Mesendoderm (in vitro differentiated cells): ENCODE results near the gene NOL7.

Source experiments
- DNase-seq: peaks from one replicate; pipeline ENCODE4 v3.0.0; 2013
- H2AK5ac ChIP-seq: 2 replicates; pipeline ENCODE4 v1.6.1; 2013; ENCODE audit warnings: low read length, inconsistent platforms
- H2BK120ac ChIP-seq: 2 replicates; pipeline ENCODE4 v1.6.1; 2013; ENCODE audit warnings: low read depth, mild to moderate bottlenecking, low read length, moderate library complexity, mixed read lengths
- H2BK15ac ChIP-seq: replicated peaks from 2 replicates; pipeline ENCODE4 v1.6.1; 2013; ENCODE audit warnings: low read depth, mild to moderate bottlenecking, moderate library complexity
- H2BK5ac ChIP-seq: 2 replicates; pipeline ENCODE4 v1.6.1; 2013; ENCODE audit warnings: low read length, inconsistent platforms
- H3K18ac ChIP-seq: 2 replicates; pipeline ENCODE4 v1.6.1; 2013; ENCODE audit warnings: mild to moderate bottlenecking, low read length, mixed read lengths
- H3K23ac ChIP-seq: one replicate; pipeline ENCODE4 v1.6.1; 2013; ENCODE audit warnings: low read length
- H3K27ac ChIP-seq: 2 replicates; pipeline ENCODE4 v1.5.1; 2013; ENCODE audit warnings: low read depth, mild to moderate bottlenecking, inconsistent platforms, low read length, moderate library complexity
- H3K27me3 ChIP-seq: 2 replicates; pipeline ENCODE4 v1.6.1; 2013; ENCODE audit warnings: low read length, control low read depth, mild to moderate bottlenecking, inconsistent platforms; ENCODE audit not compliant: insufficient read depth, poor library complexity
- H3K36me3 ChIP-seq: 2 replicates; pipeline ENCODE4 v1.6.1; 2013; ENCODE audit warnings: low read length, inconsistent platforms; ENCODE audit not compliant: control insufficient read depth, insufficient read depth
- H3K4ac ChIP-seq: one replicate; pipeline ENCODE4 v1.6.1; 2013; ENCODE audit warnings: low read depth, mild to moderate bottlenecking, low read length, moderate library complexity
- H3K4me1 ChIP-seq: 2 replicates; pipeline ENCODE4 v1.6.1; 2013; ENCODE audit warnings: low read depth, low read length, inconsistent platforms; ENCODE audit not compliant: control insufficient read depth
- H3K4me2 ChIP-seq: 2 replicates; pipeline ENCODE4 v1.6.1; 2013; ENCODE audit warnings: low read length
- H3K4me3 ChIP-seq: 2 replicates; pipeline ENCODE4 v1.5.1; 2013; ENCODE audit warnings: mild to moderate bottlenecking, low read length
- H3K56ac ChIP-seq: one replicate; pipeline ENCODE4 v1.6.1; 2013; ENCODE audit warnings: low read length
- H3K79me1 ChIP-seq: 2 replicates; pipeline ENCODE4 v1.6.1; 2013; ENCODE audit warnings: low read length, inconsistent platforms
- H3K79me2 ChIP-seq: 2 replicates; pipeline ENCODE4 v1.6.1; 2013; ENCODE audit warnings: mild to moderate bottlenecking, low read length; ENCODE audit not compliant: control insufficient read depth, insufficient read depth
- H3K9ac ChIP-seq: 2 replicates; pipeline ENCODE4 v1.6.1; 2013; ENCODE audit warnings: low read length, inconsistent platforms
- H4K5ac ChIP-seq: one replicate; pipeline ENCODE4 v1.6.1; 2013; ENCODE audit warnings: low read length
- H4K8ac ChIP-seq: one replicate; pipeline ENCODE4 v1.6.1; 2013; ENCODE audit warnings: low read depth, mild to moderate bottlenecking, control low read depth, low read length, moderate library complexity
- WGBS: extraction: QIAGEN DNeasy Blood & Tissue Kit; methylation state at CpG from one replicate; pipeline ENCODE4 v1.1.7; 2013; ENCODE audit warnings: low lambda C conversion rate, missing lambda C conversion rate; ENCODE audit not compliant: insufficient coverage; ENCODE audit errors: extremely low coverage; 5-methylcytosine and 5-hydroxymethylcytosine counted together

The NOL7 gene

GRCh38 chr6:13629459-13630116, 14.5 kb downstream of the NOL7 start:
- Histone ChIP-seq H3K18ac (no peak overlapping the region), H2BK5ac (no peak overlapping the region)
- no CpG with 5 or more reads among the region's 4 CpGs for WGBS

GRCh38 chr6:13630499-13630898, 15.4 kb downstream of the NOL7 start:
- WGBS, result no CpG with 5 or more reads among the region's 1 CpG
- H3K23ac ChIP-seq, result no peak overlapping the region
- no peaks in the 10 kb centered on the region for H3K27me3 ChIP-seq
- H2AK5ac ChIP-seq, result no peak overlapping the region
- no peaks in the 10 kb centered on the region for H3K36me3 ChIP-seq
- no peak overlapping the region for H2BK5ac ChIP-seq
- H4K8ac ChIP-seq, result no peak overlapping the region
- H3K79me2 ChIP-seq, result no peaks in the 10 kb centered on the region
- no peak overlapping the region for H3K4me2 ChIP-seq
- H3K79me1 ChIP-seq, result no peaks in the 10 kb centered on the region
- no peak overlapping the region for H3K18ac ChIP-seq
- H3K4ac ChIP-seq, result no peak overlapping the region
- no peak overlapping the region for H3K9ac ChIP-seq
- H3K4me3 ChIP-seq, result no peak overlapping the region
- H3K56ac ChIP-seq, result no peak overlapping the region
- no peak for DNase-seq
- H2BK15ac ChIP-seq, result no peak overlapping the region
- H3K4me1 ChIP-seq, result no peaks in the 10 kb centered on the region
- no peak overlapping the region for H3K27ac ChIP-seq
- no peak overlapping the region for H4K5ac ChIP-seq
- no peak overlapping the region for H2BK120ac ChIP-seq

More at GRCh38 chr6:13629459-13630116, 14.5 kb downstream of the NOL7 start:
- no peaks in the 10 kb centered on the region for H3K4me1 ChIP-seq
- no peak overlapping the region for H3K27ac ChIP-seq
- no peak overlapping the region for H3K56ac ChIP-seq
- H4K8ac ChIP-seq, result no peak overlapping the region
- H3K4me2 ChIP-seq, result no peak overlapping the region
- no peak overlapping the region for H2BK15ac ChIP-seq
- no peaks in the 10 kb centered on the region for H3K36me3 ChIP-seq
- H2BK120ac ChIP-seq, result no peak overlapping the region
- no peak overlapping the region for H3K23ac ChIP-seq
- no peaks in the 10 kb centered on the region for H3K79me1 ChIP-seq
- H3K4me3 ChIP-seq, result no peak overlapping the region
- H3K4ac ChIP-seq, result no peak overlapping the region
- no peak overlapping the region for H4K5ac ChIP-seq
- no peak overlapping the region for H2AK5ac ChIP-seq
- H3K9ac ChIP-seq, result no peak overlapping the region
- H3K27me3 ChIP-seq, result no peaks in the 10 kb centered on the region
- no peak for DNase-seq
- H3K79me2 ChIP-seq, result no peaks in the 10 kb centered on the region

- Histone ChIP-seq H3K9ac (no peak overlapping the region), H3K4ac (no peak overlapping the region), H3K56ac (no peak overlapping the region), H3K27ac (no peak overlapping the region), H3K79me1 (no peaks in the 10 kb centered on the region), H3K18ac (no peak overlapping the region), H3K36me3 (no peaks in the 10 kb centered on the region), H3K27me3 (no peaks in the 10 kb centered on the region), H2AK5ac (no peak overlapping the region), H4K8ac (no peak overlapping the region), H3K4me2 (no peak overlapping the region), H2BK5ac (no peak overlapping the region), H3K4me1 (no peaks in the 10 kb centered on the region), H3K79me2 (no peaks in the 10 kb centered on the region), H3K4me3 (no peak overlapping the region), H4K5ac (no peak overlapping the region), H3K23ac (no peak overlapping the region), H2BK120ac (no peak overlapping the region), H2BK15ac (no peak overlapping the region)
- DNase-seq, result no peak
- no CpG with 5 or more reads among the region's 2 CpGs for WGBS
Observed at GRCh38 chr6:13633343-13633742, 18.2 kb downstream of the NOL7 start.

GRCh38 chr6:13635948-13636658, 21.0 kb downstream of the NOL7 start:
- Histone ChIP-seq H2BK5ac (no peak overlapping the region), H3K4me2 (no peak overlapping the region), H3K27ac (no peak overlapping the region), H3K4me3 (no peak overlapping the region), H3K27me3 (no peaks in the 10 kb centered on the region), H4K5ac (no peak overlapping the region), H3K56ac (no peak overlapping the region), H3K9ac (no peak overlapping the region), H3K36me3 (no peaks in the 10 kb centered on the region), H4K8ac (no peak overlapping the region), H2BK15ac (no peak overlapping the region), H3K4ac (no peak overlapping the region), H2BK120ac (no peak overlapping the region), H2AK5ac (no peak overlapping the region), H3K4me1 (no peaks in the 10 kb centered on the region), H3K23ac (no peak overlapping the region), H3K79me1 (no peaks in the 10 kb centered on the region), H3K18ac (no peak overlapping the region), H3K79me2 (no peaks in the 10 kb centered on the region)
- WGBS, result no CpG with 5 or more reads among the region's 4 CpGs
- DNase-seq, result peak; percentile 42

GRCh38 chr6:13638014-13638413, 22.9 kb downstream of the NOL7 start:
- no peaks in the 10 kb centered on the region for H3K27me3 ChIP-seq
- H2BK5ac ChIP-seq, result no peak overlapping the region
- H3K9ac ChIP-seq, result no peak overlapping the region
- no peak overlapping the region for H4K5ac ChIP-seq
- no peak overlapping the region for H3K4me3 ChIP-seq
- H3K79me1 ChIP-seq, result no peaks in the 10 kb centered on the region
- no peak overlapping the region for H4K8ac ChIP-seq
- no peak overlapping the region for H3K18ac ChIP-seq
- H2BK120ac ChIP-seq, result no peak overlapping the region
- H2BK15ac ChIP-seq, result no peak overlapping the region
- no peaks in the 10 kb centered on the region for H3K36me3 ChIP-seq
- no peak overlapping the region for H3K56ac ChIP-seq
- no peak overlapping the region for H3K27ac ChIP-seq
- no peak overlapping the region for H3K4ac ChIP-seq
- no peaks in the 10 kb centered on the region for H3K4me1 ChIP-seq
- no peak overlapping the region for H2AK5ac ChIP-seq
- no CpG with 5 or more reads among the region's 1 CpG for WGBS
- no peaks in the 10 kb centered on the region for H3K79me2 ChIP-seq
- H3K23ac ChIP-seq, result no peak overlapping the region
- DNase-seq, result no peak
- H3K4me2 ChIP-seq, result no peak overlapping the region
